HG03342 (cell line): ENCODE measurements around the gene CENPP.

ENCODE experiments used
- ATAC-seq: cut with Tn5 transposase; IDR thresholded peaks from one replicate; pipeline ENCODE4 v1.9.1; 2021; ENCODE audit warnings: mild to moderate bottlenecking, moderate library complexity; ENCODE audit not compliant: unreplicated experiment

The CENPP gene

DNA sequence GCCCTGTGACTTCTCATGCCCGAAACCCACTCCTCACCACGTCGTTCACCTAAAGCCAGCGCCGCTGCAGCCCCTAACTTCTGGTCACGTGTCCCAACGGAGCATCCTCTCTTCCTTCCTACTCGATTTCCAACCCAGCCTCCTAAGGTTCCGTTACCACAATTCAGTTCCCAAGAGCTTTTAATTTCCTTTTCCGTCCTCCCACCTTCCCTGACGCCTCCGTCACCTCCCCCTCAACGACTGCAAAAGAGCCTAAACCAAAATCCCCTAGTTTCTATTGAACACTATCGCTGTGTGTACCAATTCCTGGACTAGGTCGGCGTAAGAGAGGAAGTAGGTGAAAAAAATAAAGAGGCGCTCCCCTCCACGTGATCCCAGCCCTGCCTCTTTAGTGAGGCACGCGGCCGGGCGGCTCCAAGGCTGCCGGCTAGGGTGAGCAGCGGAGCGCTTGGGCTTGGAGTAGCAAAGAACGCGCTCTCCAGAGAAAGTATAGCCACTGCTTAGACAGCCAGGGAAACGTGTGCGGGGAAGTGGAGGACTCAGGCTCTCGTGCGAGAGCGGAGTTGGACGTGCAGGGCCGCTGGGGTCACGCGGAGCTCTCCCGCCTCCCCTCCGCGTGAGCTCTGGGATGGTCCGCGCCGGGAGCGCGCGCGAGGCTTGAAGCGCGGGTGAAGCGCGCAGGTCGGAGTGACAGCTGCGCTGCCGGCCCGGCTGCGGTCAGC is at the start of gene CENPP, which contains the start of gene NOL8:
Gene CENPP (plus strand): TSS at position 685 of the 722 bp plus-strand sequence.
Gene NOL8 (minus strand): TSS at position 82 of the 722 bp plus-strand sequence. CDS start 1,189 bp downstream, outside the sequence.
- ATAC-seq: peak; percentile 96

GRCh38 chr9:92276331-92277032 is 49.3 kb upstream of the CENPP start:
- ATAC-seq: no peak

GRCh38 chr9:92278110-92278509 is 47.6 kb upstream of the CENPP start:
- ATAC-seq: no peak

DNA sequence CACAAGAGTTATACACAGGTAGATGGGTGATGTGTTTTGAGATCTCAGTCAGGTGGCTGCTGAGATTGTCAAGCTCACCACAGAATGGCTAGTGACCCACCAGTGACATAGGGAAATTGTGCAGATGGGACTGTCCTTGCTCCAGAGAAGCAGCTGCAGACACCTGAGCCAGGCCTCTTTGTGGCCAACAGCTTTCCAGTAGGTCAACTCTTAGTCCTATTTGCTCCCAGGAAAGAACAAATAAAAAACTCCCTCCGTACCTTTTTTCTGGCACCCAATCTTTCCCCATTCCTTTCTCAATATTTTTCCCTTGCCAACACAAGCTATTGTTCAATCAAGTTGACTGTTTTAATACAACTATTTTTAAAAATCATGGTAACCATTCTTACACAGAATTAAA is 46.5 kb upstream of the CENPP start:
- ATAC-seq: no peak

- ATAC-seq: no peak
Observed at GRCh38 chr9:92289708-92290390, 35.9 kb upstream of the CENPP start.

GRCh38 chr9:92290785-92291429 is 34.8 kb upstream of the CENPP start:
- ATAC-seq: no peak

GRCh38 chr9:92291577-92291976 is 34.2 kb upstream of the CENPP start:
- no peak for ATAC-seq

GRCh38 chr9:92292338-92293074 is 33.2 kb upstream of the CENPP start:
- ATAC-seq: no peak

DNA sequence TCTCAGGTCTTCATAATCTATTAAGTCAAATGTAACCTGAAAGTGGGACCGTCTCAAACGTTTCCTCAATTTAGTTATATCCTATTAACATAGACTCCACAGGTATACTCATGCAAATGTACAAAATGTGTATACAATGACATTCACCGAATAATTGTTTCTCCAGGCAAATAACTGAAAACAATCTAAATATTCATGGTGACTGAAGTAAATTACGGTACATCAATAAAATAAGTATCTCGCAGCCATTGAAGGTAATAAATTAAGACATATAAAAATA is 32.7 kb upstream of the CENPP start:
- no peak for ATAC-seq

- peak; percentile 94 for ATAC-seq
Observed at GRCh38 chr9:92293452-92294296, 32.1 kb upstream of the CENPP start, which contains the start of gene IARS1. TSS of gene IARS1 (minus strand) at chr9:92293697. CDS start at chr9:92289419, 4,278 bp downstream.

DNA sequence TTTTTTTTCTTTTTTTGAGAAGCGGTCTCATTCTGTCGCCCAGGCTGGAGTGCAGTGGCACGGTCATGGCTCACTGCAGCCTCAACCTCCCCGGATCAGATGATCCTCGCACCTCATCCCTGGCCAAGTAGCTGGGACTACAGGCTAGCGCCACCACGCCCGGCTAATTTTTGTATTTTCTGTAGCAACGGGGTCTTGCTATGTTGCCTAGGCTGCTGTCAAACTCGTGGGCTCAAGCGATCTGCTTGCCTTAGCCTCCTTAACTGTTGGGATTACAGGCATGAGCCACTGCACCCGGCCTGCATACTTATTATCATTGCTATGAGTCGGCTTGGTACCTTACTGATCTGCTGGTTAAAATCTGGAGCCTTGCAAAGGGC is 31.5 kb upstream of the CENPP start:
- no peak for ATAC-seq

DNA sequence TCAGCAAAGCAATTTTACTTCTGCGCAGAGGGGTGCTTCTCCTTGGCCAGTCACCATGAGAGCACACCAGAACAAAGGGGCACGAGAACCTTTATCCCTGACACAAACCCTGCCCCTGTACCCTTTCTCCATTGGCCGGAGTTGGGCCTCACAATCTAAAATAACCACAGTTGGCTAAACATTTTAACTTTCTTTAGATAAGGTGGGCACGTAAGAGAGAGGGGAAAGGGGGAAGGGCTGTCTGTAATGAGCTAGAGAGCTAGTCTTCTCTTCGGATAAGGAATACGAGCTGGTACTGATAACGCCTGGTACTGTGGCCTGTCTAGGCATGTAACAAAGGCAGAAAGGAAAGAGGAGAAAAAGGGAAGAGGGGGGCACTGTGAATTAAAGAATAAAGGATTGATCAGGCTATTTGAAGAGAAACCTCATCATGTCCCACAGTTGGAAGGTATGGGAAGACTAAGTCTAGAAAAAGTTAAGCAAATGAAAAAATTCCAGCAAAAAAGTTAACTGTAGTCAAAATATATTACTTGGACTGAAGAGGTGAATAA is 30.4 kb upstream of the CENPP start:
- no peak for ATAC-seq

DNA sequence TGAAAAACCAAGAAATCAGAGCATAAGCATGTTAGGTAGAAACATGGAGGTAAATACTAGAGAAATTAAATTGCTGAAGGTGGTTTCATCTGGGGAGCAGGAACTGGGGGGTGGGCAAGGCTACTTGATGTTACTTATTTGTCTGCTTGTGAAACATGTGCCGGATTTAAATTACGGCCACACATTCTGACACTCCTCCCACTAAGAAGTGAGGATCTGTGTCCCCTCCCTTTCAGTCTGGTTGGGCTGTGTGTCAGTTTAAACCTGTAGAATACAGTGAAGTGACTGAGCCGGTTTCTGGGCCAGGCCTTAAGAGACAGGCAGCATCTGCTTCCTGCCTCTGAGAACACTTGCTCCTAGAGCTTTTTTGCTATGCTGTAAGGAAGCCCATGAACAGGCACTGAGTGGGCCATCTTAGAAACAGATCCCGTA is 29.9 kb upstream of the CENPP start:
- ATAC-seq: no peak

DNA sequence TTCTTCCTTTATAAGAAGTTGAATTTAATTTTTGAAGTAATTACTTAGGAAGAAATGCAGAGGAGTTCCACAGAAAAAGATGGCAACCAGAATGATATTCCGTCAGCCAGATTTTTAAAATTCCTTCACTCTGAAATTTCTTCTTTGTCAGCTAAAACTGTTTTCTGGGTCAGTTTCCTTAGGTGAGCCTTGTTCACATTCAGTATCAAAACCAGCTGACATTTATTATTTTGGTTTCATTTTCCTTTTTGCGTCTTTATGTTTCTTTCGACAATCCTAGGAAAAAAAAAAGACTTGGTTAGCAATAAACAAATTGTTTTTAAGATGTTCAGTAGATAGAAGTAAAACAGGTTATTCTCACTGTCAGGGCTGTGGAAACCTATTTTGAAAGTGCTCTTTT is 28.1 kb upstream of the CENPP start:
- no peak for ATAC-seq

- ATAC-seq: no peak
Observed at GRCh38 chr9:92298036-92298435, 27.7 kb upstream of the CENPP start.

GRCh38 chr9:92299116-92299515 is 26.6 kb upstream of the CENPP start:
- no peak for ATAC-seq

DNA sequence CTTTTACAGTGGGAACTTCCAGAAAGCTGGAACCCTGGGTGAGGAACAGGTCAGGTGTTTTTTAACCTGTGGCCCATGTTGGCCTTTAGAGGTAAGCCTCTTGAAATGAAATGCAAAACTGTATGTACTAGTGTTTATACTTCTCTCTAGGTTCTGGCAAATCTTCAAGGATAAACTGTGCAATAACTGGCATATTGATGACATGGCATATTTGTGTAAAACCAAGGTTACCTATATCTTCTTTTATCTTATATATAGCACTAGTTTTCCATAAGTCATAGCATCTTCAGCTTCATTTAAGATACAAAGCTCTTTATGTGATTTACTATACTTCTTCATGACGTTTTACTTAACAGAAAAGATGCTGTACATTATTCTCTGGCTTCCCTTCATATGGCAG is 24.8 kb upstream of the CENPP start:
- ATAC-seq: no peak

- ATAC-seq: no peak
Observed at GRCh38 chr9:92308893-92309292, 16.9 kb upstream of the CENPP start.

GRCh38 chr9:92310562-92310961 is 15.2 kb upstream of the CENPP start:
- no peak for ATAC-seq
